B cell (primary cell): ENCODE data around the gene YIF1A. TPM values are rescaled to one million over a fixed set of nuclear protein-coding genes. Genes with fewer than 3 reads are reported as not detected.
A peak's percentile ranks its signal among the peaks of the same experiment; 100 is the strongest.

Experiments used
- ATAC-seq: fragments of 200-7000 bp; cut with Tn5 transposase; one replicate; pipeline ENCODE4 v1.10.0; 2021; ENCODE audit warnings: low read depth, mild to moderate bottlenecking, moderate number of reproducible peaks, moderate library complexity
- CTCF ChIA-PET: fragments of 350-600 bp; sonication (Branson Sonifier 250); formaldehyde crosslinking; loops from one replicate; lab custom pipeline; 2021; ENCODE audit warnings: antibody characterized with exemption, inconsistent platforms; lab: Charles Lee
- POLR2A ChIA-PET: fragments of 350-600 bp; sonication (Branson Sonifier 250); formaldehyde crosslinking; loops from one replicate; lab custom pipeline; 2021; ENCODE audit warnings: antibody characterized with exemption; lab: Charles Lee
- DNase-seq: peaks from one replicate; pipeline ENCODE4 v3.0.0; 2013
- H2AFZ ChIP-seq: 2 replicates; pipeline ENCODE4 v1.6.1; 2012; ENCODE audit warnings: mild to moderate bottlenecking, low read depth, low read length; ENCODE audit not compliant: insufficient read depth, poor library complexity, severe bottlenecking
- H3K27ac ChIP-seq, 2 donors: 1 replicate in 1 of 2; 2 replicates in 1 of 2; pipeline ENCODE4 v1.5.1; 2012 to 2013; ENCODE audit warnings: low read length in 2 of 2, mild to moderate bottlenecking in 2 of 2, moderate library complexity in 1 of 2
- H3K27me3 ChIP-seq, 4 experiments: fragments of 200-600 bp in 1 of 4; sonication (generic) in 1 of 4; replicated peaks in 1 of 4; 1 replicate in 2 of 4; 2 replicates in 2 of 4; pipeline versions ENCODE4 v1.6.1 to v1.7.0; 2013 to 2016; ENCODE audit warnings: low read length in 3 of 4, mild to moderate bottlenecking in 2 of 4, mixed read lengths in 1 of 4, moderate library complexity in 1 of 4; ENCODE audit not compliant: insufficient read depth in 4 of 4, control insufficient read depth in 3 of 4; ENCODE audit errors: control extremely low read depth in 1 of 4
- H3K36me3 ChIP-seq, 2 experiments: replicated peaks in 1 of 2; 1 replicate in 1 of 2; 2 replicates in 1 of 2; pipeline versions ENCODE4 v1.6.1 to v1.7.1; 2013; ENCODE audit warnings: low read length in 1 of 2; ENCODE audit not compliant: insufficient read depth in 2 of 2, control insufficient read depth in 1 of 2; ENCODE audit errors: control extremely low read depth in 1 of 2, extremely low read depth in 1 of 2
- H3K4me1 ChIP-seq, 2 donors: fragments of 200-600 bp in 1 of 2; sonication (generic) in 1 of 2; 1 replicate in 1 of 2; 2 replicates in 1 of 2; pipeline versions ENCODE4 v1.5.1 to v1.6.1; 2013 to 2017; ENCODE audit warnings: low read length in 2 of 2; ENCODE audit not compliant: control insufficient read depth in 2 of 2, insufficient read depth in 2 of 2
- H3K4me2 ChIP-seq: replicated peaks from 2 replicates; pipeline ENCODE3; 2012; ENCODE audit warnings: mild to moderate bottlenecking, low read depth, low read length; ENCODE audit not compliant: poor library complexity, severe bottlenecking
- H3K4me3 ChIP-seq, 5 experiments: fragments of 200-600 bp in 1 of 5; sonication (generic) in 1 of 5; 1 replicate in 3 of 5; 2 replicates in 2 of 5; pipeline versions ENCODE4 v1.5.1 to v1.7.0; 2011 to 2016; ENCODE audit warnings: low read length in 4 of 5, mild to moderate bottlenecking in 4 of 5, low read depth in 2 of 5, control low read depth in 1 of 5, moderate library complexity in 1 of 5; ENCODE audit not compliant: insufficient read depth in 1 of 5; ENCODE audit errors: control extremely low read depth in 1 of 5, extremely low read depth in 1 of 5
- H3K79me2 ChIP-seq: fragments of 200-600 bp; sonication (generic); one replicate; pipeline ENCODE4 v1.6.0; 2016; ENCODE audit warnings: low read length; ENCODE audit not compliant: control insufficient read depth, insufficient read depth
- H3K9ac ChIP-seq: fragments of 200-600 bp; sonication (generic); 2 replicates; pipeline ENCODE4 v1.6.1; 2017; ENCODE audit warnings: mild to moderate bottlenecking, low read length, moderate library complexity
- H3K9me3 ChIP-seq, 3 donors: one replicate each; pipeline versions ENCODE4 v1.6.1 to v1.7.1; 2013; ENCODE audit warnings: low read length in 2 of 3; ENCODE audit not compliant: control insufficient read depth in 2 of 3, insufficient read depth in 1 of 3; ENCODE audit errors: control extremely low read depth in 1 of 3
- H4K20me1 ChIP-seq: 2 replicates; pipeline ENCODE4 v1.6.0; 2012; ENCODE audit warnings: mild to moderate bottlenecking, low read length; ENCODE audit not compliant: insufficient read depth, control insufficient read depth, poor library complexity, severe bottlenecking
- H3K27ac Mint-ChIP-seq: one replicate; pipeline ENCODE4 v1.8.0; 2021; ENCODE audit warnings: mixed read lengths
- H3K27me3 Mint-ChIP-seq: one replicate; pipeline ENCODE4 v1.8.0; 2021; ENCODE audit warnings: mixed read lengths
- H3K4me1 Mint-ChIP-seq: one replicate; pipeline ENCODE4 v1.8.0; 2021; ENCODE audit warnings: mixed read lengths
- H3K4me3 Mint-ChIP-seq: one replicate; pipeline ENCODE4 v1.8.0; 2021; ENCODE audit warnings: mixed read lengths
- H3K9me3 Mint-ChIP-seq: one replicate; pipeline ENCODE4 v1.8.0; 2022; ENCODE audit warnings: mixed read lengths; ENCODE audit not compliant: insufficient read depth
- EZH2 ChIP-seq: IDR thresholded peaks from 2 replicates; pipeline ENCODE4 v1.6.1; 2012; ENCODE audit warnings: borderline replicate concordance, low read depth, mild to moderate bottlenecking, moderate library complexity, low read length; ENCODE audit not compliant: insufficient read depth, poor library complexity, severe bottlenecking
- WGBS: methylation state at CpG from one replicate; pipeline ENCODE4 v1.1.5; 2013; ENCODE audit warnings: missing lambda C conversion rate; ENCODE audit not compliant: insufficient coverage; 5-methylcytosine and 5-hydroxymethylcytosine counted together
- intact Hi-C: fragments of 100-400 bp; cut with micrococcal nuclease; formaldehyde crosslinking; loops from one replicate; pipeline ENCODE4 v1.10.0; 2022
- polyA plus RNA-seq: library from polyadenylated mRNA; depleted of rRNA; stranded (reverse); fragments of >200 nt; gene quantifications from 2 replicates; pipeline ENCODE4 v1.2.3, GENCODE V29; 2012
- total RNA-seq, 2 donors: library from RNA; stranded (reverse); fragments of 120-200 nt in 1 of 2; gene quantifications; 1 replicate in 1 of 2; 2 replicates in 1 of 2; pipeline versions ENCODE4 v1.2.3 to v1.2.4, GENCODE V29; 2013 to 2022
- TF ChIP-seq, protein P1 (sequence below): fragments of 200-600 bp; IDR thresholded peaks from one replicate; pipeline ENCODE4 v1.8.0; 2022; ENCODE audit warnings: antibody characterized with exemption, mild to moderate bottlenecking

The YIF1A gene
- total and polyA plus RNA-seq, 2 donors (not counting 1 experiment from before 2014, with no cell fraction given) = 43.9 to 95.0 TPM

GRCh38 chr11:66334605-66335442, 45.9 kb upstream of the YIF1A start:
- 85% methylated on average over 41 of the region's 42 CpGs for WGBS
- H3K36me3 ChIP-seq = peaks cover 0 to 24% of the 10 kb centered on the region in 2 experiments
- CTCF ChIA-PET = interaction anchor here (0.5 to 3.0 kb wide), 4 partner anchors 23 to 54 kb away, joined by 3 to 24 read pairs (median 7); no protein-coding TSS in a partner anchor
- no peak overlapping the region for H3K4me2 ChIP-seq
- H3K9ac ChIP-seq = no peak overlapping the region
- H3K79me2 ChIP-seq = no peaks in the 10 kb centered on the region
- H2AFZ ChIP-seq = no peak overlapping the region
- H3K9me3 Mint-ChIP-seq = no peaks in the 10 kb centered on the region
- DNase-seq (peak; percentile 28), ATAC-seq (no peak)
- no peaks in the 10 kb centered on the region for H3K9me3 ChIP-seq
- H3K27me3 Mint-ChIP-seq = no peaks in the 10 kb centered on the region
- H3K4me3 ChIP-seq = no peak overlapping the region
- POLR2A ChIA-PET = interaction anchor here (2.0 kb wide), 1 partner anchor 23 kb away, joined by 4 read pairs; no protein-coding TSS in a partner anchor
- H3K4me1 ChIP-seq = peaks cover 15 to 25% of the 10 kb centered on the region in 2 donors
- H3K27ac ChIP-seq = no peak overlapping the region
- peaks cover 4% of the 10 kb centered on the region for H4K20me1 ChIP-seq
- H3K27ac Mint-ChIP-seq = no peak overlapping the region
- H3K27me3 ChIP-seq = peaks cover 0 to 9% (median 3%) of the 10 kb centered on the region in 4 experiments
- intact Hi-C loops = no loop called here
- TF ChIP-seq, protein P1, sequence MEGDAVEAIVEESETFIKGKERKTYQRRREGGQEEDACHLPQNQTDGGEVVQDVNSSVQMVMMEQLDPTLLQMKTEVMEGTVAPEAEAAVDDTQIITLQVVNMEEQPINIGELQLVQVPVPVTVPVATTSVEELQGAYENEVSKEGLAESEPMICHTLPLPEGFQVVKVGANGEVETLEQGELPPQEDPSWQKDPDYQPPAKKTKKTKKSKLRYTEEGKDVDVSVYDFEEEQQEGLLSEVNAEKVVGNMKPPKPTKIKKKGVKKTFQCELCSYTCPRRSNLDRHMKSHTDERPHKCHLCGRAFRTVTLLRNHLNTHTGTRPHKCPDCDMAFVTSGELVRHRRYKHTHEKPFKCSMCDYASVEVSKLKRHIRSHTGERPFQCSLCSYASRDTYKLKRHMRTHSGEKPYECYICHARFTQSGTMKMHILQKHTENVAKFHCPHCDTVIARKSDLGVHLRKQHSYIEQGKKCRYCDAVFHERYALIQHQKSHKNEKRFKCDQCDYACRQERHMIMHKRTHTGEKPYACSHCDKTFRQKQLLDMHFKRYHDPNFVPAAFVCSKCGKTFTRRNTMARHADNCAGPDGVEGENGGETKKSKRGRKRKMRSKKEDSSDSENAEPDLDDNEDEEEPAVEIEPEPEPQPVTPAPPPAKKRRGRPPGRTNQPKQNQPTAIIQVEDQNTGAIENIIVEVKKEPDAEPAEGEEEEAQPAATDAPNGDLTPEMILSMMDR = no peak
- H3K4me3 Mint-ChIP-seq = peak overlapping the region; percentile 57
- H3K4me1 Mint-ChIP-seq = peaks cover 21% of the 10 kb centered on the region

- no peaks in the 10 kb centered on the region for H3K79me2 ChIP-seq
- peaks cover 21% of the 10 kb centered on the region for H3K4me1 Mint-ChIP-seq
- ATAC-seq = no peak
- peak; percentile 8 for DNase-seq
- H3K4me2 ChIP-seq = no peak overlapping the region
- H3K4me1 ChIP-seq = peaks cover 15 to 25% of the 10 kb centered on the region in 2 donors
- H3K9ac ChIP-seq = no peak overlapping the region
- no peaks in the 10 kb centered on the region for H3K9me3 ChIP-seq
- TF ChIP-seq, protein P1 = no peak
- TF ChIP-seq EZH2 = no peak
- ChIA-PET POLR2A (no interaction called here), CTCF (interaction anchor here (1.2 to 3.0 kb wide), 4 partner anchors 16 to 55 kb away, joined by 3 to 24 read pairs (median 7); no protein-coding TSS in a partner anchor)
- H3K27ac ChIP-seq = no peak overlapping the region
- 93% methylated on average over 23 of the region's 29 CpGs for WGBS
- H3K36me3 ChIP-seq = peaks cover 0 to 17% of the 10 kb centered on the region in 2 experiments
- peaks cover 0 to 9% (median 3%) of the 10 kb centered on the region in 4 experiments for H3K27me3 ChIP-seq
- H3K4me3 Mint-ChIP-seq = no peak overlapping the region
- no peak overlapping the region for H2AFZ ChIP-seq
- H3K9me3 Mint-ChIP-seq = no peaks in the 10 kb centered on the region
- no peaks in the 10 kb centered on the region for H3K27me3 Mint-ChIP-seq
- no peak overlapping the region for H3K27ac Mint-ChIP-seq
- H4K20me1 ChIP-seq = no peaks in the 10 kb centered on the region
- no peak overlapping the region for H3K4me3 ChIP-seq
- intact Hi-C loops = no loop called here
Measured at GRCh38 chr11:66333896-66334604, 45.1 kb upstream of the YIF1A start.
